ENCODE data around the gene DAP3.
"Not testable (repeated sequence)": the region's sequence is repeated elsewhere in the genome, so short reads cannot be mapped to it uniquely, and the experiment has no call there.

The DAP3 gene

GRCh38 chr1:155725142-155725541 lies 36.3 kb downstream of the DAP3 start:
- TF ChIP-seq POLR2A (IDR thresholded peaks at IDR 0.05; ENCODE audit: low read length), result no peak
- TF ChIP-seq GATA1 (IDR thresholded peaks at IDR 0.05; ENCODE audit: low read depth, low read length), result no peak
- no peak for DNase-seq

GRCh38 chr1:155729031-155729898 lies 40.4 kb downstream of the DAP3 start:
- no peak for TF ChIP-seq POLR2A (IDR thresholded peaks at IDR 0.05; ENCODE audit: low read length)
- TF ChIP-seq GATA1 (IDR thresholded peaks at IDR 0.05; ENCODE audit: low read depth, low read length), result no peak
- DNase-seq, result peak; percentile 64 to 74

DNA sequence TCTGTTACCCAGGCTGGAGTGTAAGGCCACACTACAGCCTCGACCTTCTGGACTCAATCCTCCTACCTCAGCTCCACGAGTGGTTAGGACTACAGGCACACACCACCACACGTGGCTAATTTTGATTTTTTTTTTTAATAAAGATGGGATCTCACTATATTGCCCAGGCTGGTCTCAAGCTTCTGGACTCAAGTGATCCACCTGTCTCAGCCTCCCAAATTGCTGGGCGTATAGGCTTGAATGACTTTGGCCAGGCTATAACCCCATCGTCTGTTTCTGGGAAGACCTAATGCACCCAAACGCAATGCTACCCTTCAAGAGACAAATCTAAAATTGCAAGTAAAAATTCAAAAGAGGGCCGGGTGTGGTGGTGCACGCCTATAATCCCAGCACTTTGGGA lies 52.1 kb downstream of the DAP3 start:
- TF ChIP-seq POLR2A (IDR thresholded peaks at IDR 0.05; ENCODE audit: low read length) (no peak), GATA1 (IDR thresholded peaks at IDR 0.05; ENCODE audit: low read depth, low read length) (no peak)

DNA sequence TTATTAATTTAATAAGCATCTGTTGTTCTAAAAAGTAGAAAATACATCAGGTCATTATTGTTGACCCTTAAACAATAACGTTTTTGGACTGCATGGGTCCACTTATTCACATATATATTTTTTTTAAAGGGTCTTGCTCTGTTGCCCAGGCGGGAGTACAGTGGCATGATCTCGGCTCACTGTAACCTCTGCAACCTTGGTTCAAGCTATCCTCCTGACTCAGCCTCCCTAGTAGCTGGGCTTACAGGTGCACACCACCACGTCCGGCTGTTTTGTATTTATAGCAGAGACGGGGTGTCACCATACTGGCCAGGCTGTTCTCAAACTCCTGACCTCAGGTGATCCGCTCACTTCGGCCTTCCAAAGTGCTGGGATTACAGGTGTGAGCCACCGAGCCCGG lies 53.0 kb downstream of the DAP3 start:
- TF ChIP-seq GATA1 (IDR thresholded peaks at IDR 0.05; ENCODE audit: low read depth, low read length), result no peak
- no peak for TF ChIP-seq POLR2A (IDR thresholded peaks at IDR 0.05; ENCODE audit: low read length)
- no peak for DNase-seq

More for the DNA sequence above, 52.1 kb downstream of the DAP3 start:
- no peak for DNase-seq

GRCh38 chr1:155744711-155745283 lies 55.9 kb downstream of the DAP3 start:
- no peak for DNase-seq
- TF ChIP-seq GATA1 (IDR thresholded peaks at IDR 0.05; ENCODE audit: low read depth, low read length), result no peak
- TF ChIP-seq POLR2A (IDR thresholded peaks at IDR 0.05; ENCODE audit: low read length), result no peak

DNA sequence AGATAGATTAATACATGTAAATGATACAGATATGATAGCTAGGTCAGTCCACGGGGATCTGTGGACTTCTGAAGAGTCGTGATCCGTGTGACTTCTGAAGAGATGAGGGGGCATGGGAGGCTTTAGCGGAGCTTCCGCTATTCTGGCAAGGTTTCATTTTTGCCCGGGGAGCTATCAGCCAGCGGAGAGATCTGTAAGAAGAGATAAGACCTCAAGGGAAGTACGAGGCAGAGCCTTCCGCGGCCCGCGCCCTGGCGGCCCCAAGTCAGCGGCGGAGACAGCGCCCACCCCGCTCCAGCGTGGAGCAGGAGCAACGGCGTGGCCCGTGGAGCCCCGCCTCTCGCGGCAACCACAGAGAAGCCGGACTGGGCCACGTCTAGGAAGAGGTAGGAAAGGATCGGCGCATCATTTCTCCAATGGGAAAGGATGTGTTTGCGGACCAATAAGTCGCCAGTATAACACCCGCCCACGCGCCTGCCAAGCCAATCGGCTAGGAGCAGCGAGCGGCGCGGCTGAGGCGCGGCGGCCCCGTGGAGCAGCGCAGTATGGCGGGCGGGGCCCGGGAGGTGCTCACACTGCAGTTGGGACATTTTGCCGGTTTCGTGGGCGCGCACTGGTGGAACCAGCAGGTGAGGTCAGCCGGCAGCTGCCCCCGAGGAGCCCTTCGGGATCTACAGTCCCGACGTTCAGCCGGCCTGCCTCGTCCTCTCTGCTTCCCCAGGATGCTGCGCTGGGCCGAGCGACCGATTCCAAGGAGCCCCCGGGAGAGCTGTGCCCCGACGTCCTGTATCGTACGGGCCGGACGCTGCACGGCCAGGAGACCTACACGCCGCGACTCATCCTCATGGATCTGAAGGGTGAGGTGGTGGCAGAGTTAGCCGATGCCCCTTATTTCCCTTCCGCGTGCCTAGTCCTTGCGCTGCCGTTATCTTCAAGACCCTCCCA lies 56.7 kb downstream of the DAP3 start:
- peak; percentile 93 to 96 for DNase-seq
- peak; percentile 67 for TF ChIP-seq POLR2A (IDR thresholded peaks at IDR 0.05; ENCODE audit: low read length)

- not testable (repeated sequence) for DNase-seq
These were observed 58.7 kb downstream of the DAP3 start for GRCh38 chr1:155747586-155747985.

DNA sequence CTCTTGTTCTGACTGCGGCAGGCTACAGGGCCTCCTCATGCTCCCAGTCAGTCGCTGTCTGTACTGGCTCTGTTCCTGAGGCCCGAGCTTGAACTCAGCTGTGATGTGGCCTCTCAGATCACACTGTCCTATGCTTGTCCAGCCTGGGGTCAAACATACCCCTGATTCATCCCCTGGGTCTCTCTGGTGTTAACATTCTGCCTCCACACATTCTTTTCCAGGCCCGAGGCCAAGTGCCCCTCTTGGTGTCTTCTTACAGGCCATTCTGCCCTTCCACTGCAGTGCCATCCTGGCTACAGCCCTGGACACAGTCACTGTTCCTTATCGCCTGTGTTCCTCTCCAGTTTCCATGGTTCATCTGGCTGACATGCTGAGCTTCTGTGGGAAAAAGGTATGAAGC lies 59.2 kb downstream of the DAP3 start:
- not testable (repeated sequence) for DNase-seq

DNA sequence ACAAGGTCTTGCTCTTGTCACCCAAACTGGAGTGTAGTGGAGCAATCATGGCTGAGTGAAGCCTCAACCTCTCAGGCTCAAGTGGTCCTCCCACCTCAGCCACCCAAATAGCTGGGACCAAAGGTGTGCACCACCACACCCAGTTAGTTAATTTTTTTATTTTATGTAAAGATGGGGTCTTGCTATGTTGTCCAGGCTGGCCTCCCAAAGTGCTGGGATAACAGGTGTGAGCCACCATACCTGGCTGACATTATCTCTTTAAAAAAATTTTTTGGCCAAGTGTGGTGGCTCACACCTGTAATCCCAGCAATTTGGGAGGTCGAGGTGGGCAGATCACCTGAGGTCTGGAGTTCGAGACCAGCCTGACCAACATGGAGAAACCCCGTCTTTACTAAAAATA lies 70.1 kb downstream of the DAP3 start:
- DNase-seq, result not testable (repeated sequence)

GRCh38 chr1:155759966-155760630 lies 71.2 kb downstream of the DAP3 start:
- TF ChIP-seq POLR2A (IDR thresholded peaks at IDR 0.05; ENCODE audit: low read length) (no peak), GATA1 (IDR thresholded peaks at IDR 0.05; ENCODE audit: low read depth, low read length) (no peak)
- no peak for DNase-seq

GRCh38 chr1:155760751-155761475 lies 72.0 kb downstream of the DAP3 start:
- no peak for TF ChIP-seq GATA1 (IDR thresholded peaks at IDR 0.05; ENCODE audit: low read depth, low read length)
- TF ChIP-seq POLR2A (IDR thresholded peaks at IDR 0.05; ENCODE audit: low read length), result no peak
- no peak for DNase-seq

GRCh38 chr1:155761736-155762405 lies 73.0 kb downstream of the DAP3 start:
- no peak for TF ChIP-seq GATA1 (IDR thresholded peaks at IDR 0.05; ENCODE audit: low read depth, low read length)
- TF ChIP-seq POLR2A (IDR thresholded peaks at IDR 0.05; ENCODE audit: low read length), result no peak
- peak; percentile 64 to 71 for DNase-seq

GRCh38 chr1:155763090-155763815 lies 74.4 kb downstream of the DAP3 start:
- DNase-seq, result peak in 1 of 2 experiments; percentile 13

GRCh38 chr1:155763989-155764388 lies 75.1 kb downstream of the DAP3 start:
- DNase-seq, result not testable (repeated sequence)

DNA sequence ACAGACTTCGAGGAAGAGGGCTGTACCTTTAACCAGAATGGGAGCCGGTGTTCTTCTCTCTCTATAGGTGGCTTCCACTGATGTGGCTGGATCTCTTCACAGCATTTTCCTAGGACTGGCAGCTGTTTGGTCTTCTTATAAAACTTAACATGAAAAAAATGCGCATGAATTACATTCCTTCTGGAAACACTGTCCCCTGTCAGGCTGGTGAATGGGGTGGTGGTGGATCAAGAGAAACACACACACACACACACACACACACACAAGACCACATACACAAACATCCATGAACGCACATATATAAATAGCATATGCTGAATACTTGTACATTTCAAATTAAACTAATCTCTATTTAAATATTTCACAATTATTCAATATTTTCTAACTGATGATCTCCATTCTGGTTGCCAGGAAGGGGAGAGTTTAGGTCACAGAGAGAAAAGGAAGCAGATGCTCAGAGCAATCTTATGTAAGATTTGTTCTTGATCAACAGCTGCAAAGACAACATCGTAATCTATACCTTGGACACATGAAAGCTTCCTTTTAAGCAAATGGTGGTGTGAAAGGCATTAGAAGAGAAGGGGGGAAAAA lies 78.6 kb downstream of the DAP3 start:
- DNase-seq, result not testable (repeated sequence)

Data from erythroblast (primary cell).